CD14-positive monocyte (primary cell): Measurements from ENCODE around the gene PRR14. TPM values are rescaled to one million over a fixed set of nuclear protein-coding genes. Genes with fewer than 3 reads are reported as not detected.
A peak's percentile ranks its signal among the peaks of the same experiment; 100 is the strongest.

Source experiments
- DNase-seq, 3 donors: peaks; one replicate each; pipeline ENCODE4 v3.0.0-alpha.2; 2011 to 2022
- H2AFZ ChIP-seq: 2 replicates; pipeline ENCODE4 v1.6.0; 2012; ENCODE audit warnings: mild to moderate bottlenecking, low read depth, low read length, inconsistent platforms; ENCODE audit not compliant: insufficient read depth, poor library complexity, severe bottlenecking
- H3K27ac ChIP-seq, 2 donors: 1 replicate in 1 of 2; 2 replicates in 1 of 2; pipeline ENCODE4 v1.5.1; 2012 to 2013; ENCODE audit warnings: low read length in 2 of 2, control low read depth in 1 of 2, inconsistent platforms in 1 of 2, low read depth in 1 of 2, mild to moderate bottlenecking in 1 of 2
- H3K27me3 ChIP-seq, 2 donors: one replicate each; pipeline versions ENCODE4 v1.6.0 to v1.6.1; 2011 to 2013; ENCODE audit warnings: low read length in 2 of 2; ENCODE audit not compliant: control insufficient read depth in 2 of 2, insufficient read depth in 2 of 2
- H3K36me3 ChIP-seq, 2 donors: replicated peaks in 1 of 2; 1 replicate in 1 of 2; 2 replicates in 1 of 2; pipeline versions ENCODE4 v1.5.1 to v1.6.1; 2012 to 2013; ENCODE audit warnings: low read length in 2 of 2, control low read depth in 1 of 2, inconsistent platforms in 1 of 2, mild to moderate bottlenecking in 1 of 2; ENCODE audit not compliant: insufficient read depth in 2 of 2, control insufficient read depth in 1 of 2
- H3K4me1 ChIP-seq, 2 donors: 1 replicate in 1 of 2; 2 replicates in 1 of 2; pipeline versions ENCODE4 v1.5.1 to v1.6.1; 2012 to 2013; ENCODE audit warnings: low read length in 2 of 2, control low read depth in 1 of 2, inconsistent platforms in 1 of 2, mild to moderate bottlenecking in 1 of 2, moderate library complexity in 1 of 2; ENCODE audit not compliant: insufficient read depth in 2 of 2, control insufficient read depth in 1 of 2
- H3K4me2 ChIP-seq: replicated peaks from 2 replicates; pipeline ENCODE3; 2012; ENCODE audit warnings: low read length, moderate library complexity, mild to moderate bottlenecking; ENCODE audit not compliant: poor library complexity, severe bottlenecking; ENCODE audit errors: extremely low read depth
- H3K4me3 ChIP-seq, 3 experiments: fragments of 200-600 bp in 1 of 3; sonication (generic) in 1 of 3; replicated peaks in 1 of 3; 1 replicate in 2 of 3; 2 replicates in 1 of 3; pipeline ENCODE4 v1.5.1; 2011 to 2013; ENCODE audit warnings: low read length in 3 of 3, mild to moderate bottlenecking in 3 of 3, control low read depth in 2 of 3, low read depth in 2 of 3, inconsistent platforms in 1 of 3, moderate library complexity in 1 of 3
- H3K79me2 ChIP-seq: 2 replicates; pipeline ENCODE4 v1.6.0; 2012; ENCODE audit warnings: mild to moderate bottlenecking, control low read depth, inconsistent platforms, low read length, moderate library complexity; ENCODE audit not compliant: insufficient read depth
- H3K9ac ChIP-seq: 2 replicates; pipeline ENCODE4 v1.6.0; 2017; ENCODE audit warnings: low read length, mild to moderate bottlenecking; ENCODE audit not compliant: insufficient read depth, poor library complexity, severe bottlenecking
- H3K9me3 ChIP-seq, 2 donors: replicated peaks in 1 of 2; 1 replicate in 1 of 2; 2 replicates in 1 of 2; pipeline versions ENCODE4 v1.5.1 to v1.6.1; 2012 to 2013; ENCODE audit warnings: low read length in 2 of 2, control low read depth in 1 of 2; ENCODE audit not compliant: control insufficient read depth in 1 of 2, insufficient read depth in 1 of 2
- H4K20me1 ChIP-seq: 2 replicates; pipeline ENCODE4 v1.6.0; 2012; ENCODE audit warnings: mild to moderate bottlenecking, low read length, control low read depth, moderate library complexity; ENCODE audit not compliant: insufficient read depth
- H3K27ac Mint-ChIP-seq, 7 donors: one replicate each; pipeline ENCODE4 v1.8.0; 2020; ENCODE audit warnings: mild to moderate bottlenecking in 7 of 7, mixed read lengths in 7 of 7, moderate library complexity in 6 of 7, inconsistent platforms in 2 of 7
- H3K27me3 Mint-ChIP-seq, 3 donors: one replicate each; pipeline ENCODE4 v1.8.0; 2021 to 2022; ENCODE audit warnings: low read depth in 3 of 3, mild to moderate bottlenecking in 3 of 3, mixed read lengths in 3 of 3, moderate library complexity in 3 of 3, inconsistent platforms in 1 of 3
- H3K36me3 Mint-ChIP-seq, 2 donors: one replicate each; pipeline ENCODE4 v1.8.0; 2020; ENCODE audit warnings: mixed read lengths in 2 of 2, inconsistent platforms in 1 of 2, mild to moderate bottlenecking in 1 of 2
- H3K4me1 Mint-ChIP-seq: one replicate; pipeline ENCODE4 v1.8.0; 2020; ENCODE audit warnings: mild to moderate bottlenecking, mixed read lengths
- H3K4me3 Mint-ChIP-seq, 2 donors: one replicate each; pipeline ENCODE4 v1.8.0; 2020; ENCODE audit warnings: mild to moderate bottlenecking in 2 of 2, mixed read lengths in 2 of 2, moderate library complexity in 1 of 2
- H3K9me3 Mint-ChIP-seq, 7 donors: one replicate each; pipeline ENCODE4 v1.8.0; 2020 to 2022; ENCODE audit warnings: mixed read lengths in 7 of 7, mild to moderate bottlenecking in 6 of 7, moderate library complexity in 6 of 7, inconsistent platforms in 2 of 7
- WGBS: methylation state at CpG from one replicate; pipeline ENCODE4 v1.1.5; 2013; ENCODE audit warnings: missing lambda C conversion rate; ENCODE audit not compliant: insufficient coverage; 5-methylcytosine and 5-hydroxymethylcytosine counted together
- intact Hi-C, 2 donors: fragments of 100-400 bp; cut with micrococcal nuclease; formaldehyde crosslinking; loops; one replicate each; pipeline versions ENCODE4 v1.15.0 to v1.15.1; 2023
- polyA plus RNA-seq, 3 donors: library from polyadenylated mRNA; depleted of rRNA in 1 of 3; unstranded in 2 of 3; stranded (reverse) in 1 of 3; fragments of 300-500 nt in 2 of 3; fragments of >200 nt in 1 of 3; fragmentation: Illumina TruSeq in 2 of 3; gene quantifications; 1 replicate in 2 of 3; 2 replicates in 1 of 3; pipeline ENCODE4 v1.2.3, GENCODE V29; 2012 to 2021
- TF ChIP-seq, protein P1 (sequence below): fragments of 200-600 bp; IDR thresholded peaks from one replicate; pipeline ENCODE4 v1.8.0; 2022; ENCODE audit warnings: antibody characterized with exemption, mild to moderate bottlenecking

PRR14 gene
- polyA plus RNA-seq, 3 donors: 6.1 to 32.6 (median 10.4) TPM

DNA sequence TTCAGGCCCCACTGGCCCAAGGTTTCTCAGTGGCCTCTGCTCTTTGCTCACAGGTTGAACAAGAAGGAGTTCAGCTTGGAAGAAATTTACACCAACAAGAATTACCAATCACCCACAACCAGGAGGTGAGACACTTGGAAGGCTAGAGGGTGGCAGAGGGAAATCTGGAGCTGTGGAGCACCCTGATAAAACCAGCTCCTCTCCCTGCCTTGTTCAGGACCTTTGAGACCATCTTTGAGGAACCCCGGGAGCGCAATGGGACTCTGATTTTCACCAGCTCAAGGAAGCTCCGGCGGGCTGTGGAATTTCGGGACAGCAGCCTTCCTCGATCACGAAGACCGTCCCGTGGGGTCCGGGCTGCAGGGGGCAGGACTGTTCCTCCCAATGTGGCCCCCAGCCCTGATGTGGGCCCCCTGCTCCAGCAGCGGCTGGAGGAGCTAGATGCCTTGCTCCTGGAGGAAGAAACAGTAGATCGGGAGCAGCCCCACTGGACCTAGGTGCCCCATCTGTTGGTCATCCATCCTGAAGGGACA lies 5.1 kb downstream of the PRR14 start:
- Histone ChIP-seq H4K20me1 (peaks cover 33% of the 10 kb centered on the region), H3K4me1 (peaks cover 34 to 45% of the 10 kb centered on the region in 2 donors), H3K79me2 (peaks cover 44% of the 10 kb centered on the region), H3K4me3 (no peak overlapping the region), H3K27ac (no peak overlapping the region), H3K9ac (no peak overlapping the region), H2AFZ (no peak overlapping the region), H3K27me3 (no peaks in the 10 kb centered on the region), H3K9me3 (no peaks in the 10 kb centered on the region), H3K36me3 (peaks cover 41 to 52% of the 10 kb centered on the region in 2 donors), H3K4me2 (no peak overlapping the region)
- intact Hi-C loops: loop anchor here (5.0 to 10.0 kb wide), 4 partner anchors 84 to 281 kb away; partner anchors contain the start of genes CFAP119 (in 1 of the 2), FBXL19 (in 1 of the 2), MYL11 (in 1 of the 2) and RNF40 (in 1 of the 2)
- Mint-ChIP-seq H3K4me3 (no peak overlapping the region), H3K27me3 (peaks cover 0 to 3% (median 0%) of the 10 kb centered on the region in 3 donors), H3K36me3 (peaks cover 46 to 52% of the 10 kb centered on the region in 2 donors), H3K27ac (peak overlapping the region in 4 of 7 donors; percentile 42 to 96 (median 75)), H3K4me1 (peaks cover 37% of the 10 kb centered on the region), H3K9me3 (peaks cover 0 to 2% (median 0%) of the 10 kb centered on the region in 7 donors)
- no peak for DNase-seq
- TF ChIP-seq, protein P1, sequence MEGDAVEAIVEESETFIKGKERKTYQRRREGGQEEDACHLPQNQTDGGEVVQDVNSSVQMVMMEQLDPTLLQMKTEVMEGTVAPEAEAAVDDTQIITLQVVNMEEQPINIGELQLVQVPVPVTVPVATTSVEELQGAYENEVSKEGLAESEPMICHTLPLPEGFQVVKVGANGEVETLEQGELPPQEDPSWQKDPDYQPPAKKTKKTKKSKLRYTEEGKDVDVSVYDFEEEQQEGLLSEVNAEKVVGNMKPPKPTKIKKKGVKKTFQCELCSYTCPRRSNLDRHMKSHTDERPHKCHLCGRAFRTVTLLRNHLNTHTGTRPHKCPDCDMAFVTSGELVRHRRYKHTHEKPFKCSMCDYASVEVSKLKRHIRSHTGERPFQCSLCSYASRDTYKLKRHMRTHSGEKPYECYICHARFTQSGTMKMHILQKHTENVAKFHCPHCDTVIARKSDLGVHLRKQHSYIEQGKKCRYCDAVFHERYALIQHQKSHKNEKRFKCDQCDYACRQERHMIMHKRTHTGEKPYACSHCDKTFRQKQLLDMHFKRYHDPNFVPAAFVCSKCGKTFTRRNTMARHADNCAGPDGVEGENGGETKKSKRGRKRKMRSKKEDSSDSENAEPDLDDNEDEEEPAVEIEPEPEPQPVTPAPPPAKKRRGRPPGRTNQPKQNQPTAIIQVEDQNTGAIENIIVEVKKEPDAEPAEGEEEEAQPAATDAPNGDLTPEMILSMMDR: no peak
- WGBS: 94% methylated on average over 11 of the region's 12 CpGs

DNA sequence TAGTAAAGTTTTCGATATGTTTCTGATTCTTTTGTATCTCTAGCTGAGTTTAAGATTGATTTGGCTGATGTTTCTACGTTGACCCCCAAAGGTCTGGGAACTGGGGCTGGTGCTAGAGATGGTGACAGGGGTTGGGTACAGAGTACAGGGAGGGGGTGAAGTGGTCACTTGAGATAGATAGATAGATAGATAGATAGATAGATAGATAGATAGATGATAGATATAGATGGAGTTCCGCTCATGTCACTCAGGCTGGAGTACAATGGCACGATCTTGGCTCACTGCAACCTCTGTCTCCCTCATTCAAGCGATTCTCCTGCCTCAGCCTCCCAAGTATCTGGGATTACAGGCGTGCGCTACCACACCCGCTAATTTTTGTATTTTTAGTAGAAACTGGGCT lies 5.6 kb downstream of the PRR14 start:
- Histone ChIP-seq H3K4me3 (no peak overlapping the region), H3K4me2 (no peak overlapping the region), H3K27ac (peak overlapping the region in 1 of 2 donors; percentile 81), H3K4me1 (peaks cover 39 to 50% of the 10 kb centered on the region in 2 donors), H2AFZ (no peak overlapping the region), H4K20me1 (peaks cover 38% of the 10 kb centered on the region), H3K79me2 (peaks cover 44% of the 10 kb centered on the region), H3K27me3 (no peaks in the 10 kb centered on the region), H3K9ac (no peak overlapping the region), H3K9me3 (no peaks in the 10 kb centered on the region), H3K36me3 (peaks cover 46 to 57% of the 10 kb centered on the region in 2 donors)
- intact Hi-C loops: loop anchor here (5.0 to 10.0 kb wide), 4 partner anchors 84 to 282 kb away; partner anchors contain the start of genes CFAP119 (in 1 of the 2), FBXL19 (in 1 of the 2), MYL11 (in 1 of the 2) and RNF40 (in 1 of the 2)
- peaks cover 43% of the 10 kb centered on the region for H3K4me1 Mint-ChIP-seq
- H3K27me3 Mint-ChIP-seq: peaks cover 0 to 1% (median 0%) of the 10 kb centered on the region in 3 donors
- no peak overlapping the region for H3K4me3 Mint-ChIP-seq
- H3K9me3 Mint-ChIP-seq: peaks cover 0 to 2% (median 0%) of the 10 kb centered on the region in 7 donors
- H3K36me3 Mint-ChIP-seq: peaks cover 50 to 57% of the 10 kb centered on the region in 2 donors
- TF ChIP-seq, protein P1: no peak
- H3K27ac Mint-ChIP-seq: peak overlapping the region in 6 of 7 donors; percentile 11 to 96 (median 75)
- 100% methylated on average over 5 of the region's 8 CpGs for WGBS
- no peak for DNase-seq
